Trophoblast cell (in vitro differentiated cells and primary cell): ENCODE results near the gene ZNF423.

ENCODE experiments used
- DNase-seq, 2 donors: peaks; one replicate each; pipeline ENCODE4 v3.0.0-alpha.2; 2016
- H2AFZ ChIP-seq: 2 replicates; pipeline ENCODE4 v1.6.1; 2013; ENCODE audit warnings: low read length, moderate library complexity, mild to moderate bottlenecking; ENCODE audit not compliant: insufficient read depth, poor library complexity
- H2AK5ac ChIP-seq: 2 replicates; pipeline ENCODE4 v1.6.1; 2013; ENCODE audit warnings: mild to moderate bottlenecking, low read length
- H2BK120ac ChIP-seq: 2 replicates; pipeline ENCODE4 v1.6.1; 2013; ENCODE audit warnings: low read length, mild to moderate bottlenecking, moderate library complexity; ENCODE audit not compliant: insufficient read depth, poor library complexity
- H2BK12ac ChIP-seq: 2 replicates; pipeline ENCODE4 v1.6.1; 2013; ENCODE audit warnings: mild to moderate bottlenecking, low read length, moderate library complexity
- H2BK5ac ChIP-seq: 2 replicates; pipeline ENCODE4 v1.6.1; 2013; ENCODE audit warnings: low read length, low read depth, moderate library complexity, mild to moderate bottlenecking; ENCODE audit not compliant: poor library complexity
- H3K14ac ChIP-seq: 2 replicates; pipeline ENCODE4 v1.6.1; 2013; ENCODE audit warnings: mild to moderate bottlenecking, low read length
- H3K18ac ChIP-seq: 2 replicates; pipeline ENCODE4 v1.6.1; 2013; ENCODE audit warnings: mild to moderate bottlenecking, low read length
- H3K23ac ChIP-seq: 2 replicates; pipeline ENCODE4 v1.6.1; 2013; ENCODE audit warnings: low read length
- H3K27ac ChIP-seq: 2 replicates; pipeline ENCODE4 v1.5.1; 2013; ENCODE audit warnings: low read depth, mild to moderate bottlenecking, inconsistent platforms, low read length, moderate library complexity
- H3K27me3 ChIP-seq: 2 replicates; pipeline ENCODE4 v1.6.1; 2013; ENCODE audit warnings: inconsistent platforms, mild to moderate bottlenecking, low read length, moderate library complexity; ENCODE audit not compliant: insufficient read depth
- H3K36me3 ChIP-seq, 2 experiments: 1 replicate in 1 of 2; 2 replicates in 1 of 2; pipeline ENCODE4 v1.6.1; 2013; ENCODE audit warnings: low read length in 2 of 2, mild to moderate bottlenecking in 2 of 2, moderate library complexity in 1 of 2; ENCODE audit not compliant: insufficient read depth in 2 of 2, control insufficient read depth in 1 of 2
- H3K4ac ChIP-seq: 2 replicates; pipeline ENCODE4 v1.6.1; 2013; ENCODE audit warnings: low read depth, mild to moderate bottlenecking, low read length, moderate library complexity
- H3K4me1 ChIP-seq, 2 experiments: 1 replicate in 1 of 2; 2 replicates in 1 of 2; pipeline ENCODE4 v1.6.1; 2013; ENCODE audit warnings: low read length in 2 of 2, mild to moderate bottlenecking in 2 of 2, moderate library complexity in 1 of 2; ENCODE audit not compliant: insufficient read depth in 2 of 2, control insufficient read depth in 1 of 2
- H3K4me2 ChIP-seq: 2 replicates; pipeline ENCODE4 v1.6.1; 2013; ENCODE audit warnings: inconsistent platforms, mild to moderate bottlenecking, low read length, moderate library complexity
- H3K4me3 ChIP-seq: 2 replicates; pipeline ENCODE4 v1.5.1; 2013; ENCODE audit warnings: mild to moderate bottlenecking, low read depth, low read length, inconsistent platforms
- H3K79me1 ChIP-seq: one replicate; pipeline ENCODE4 v1.6.1; 2013; ENCODE audit warnings: low read length
- H3K79me2 ChIP-seq: 2 replicates; pipeline ENCODE4 v1.6.1; 2013; ENCODE audit warnings: low read length, mild to moderate bottlenecking; ENCODE audit not compliant: control insufficient read depth, insufficient read depth, poor library complexity
- H3K9ac ChIP-seq: 2 replicates; pipeline ENCODE4 v1.6.1; 2013; ENCODE audit warnings: mild to moderate bottlenecking, low read length
- H3K9me3 ChIP-seq: 2 replicates; pipeline ENCODE4 v1.6.1; 2013; ENCODE audit warnings: low read depth, mild to moderate bottlenecking, control low read depth, inconsistent platforms, low read length; ENCODE audit not compliant: insufficient read depth
- H4K12ac ChIP-seq: 2 replicates; pipeline ENCODE4 v1.6.1; 2013; ENCODE audit warnings: low read depth, mild to moderate bottlenecking, low read length, moderate library complexity
- H4K8ac ChIP-seq: 2 replicates; pipeline ENCODE4 v1.6.1; 2013; ENCODE audit warnings: low read depth, mild to moderate bottlenecking, low read length, moderate library complexity
- H4K91ac ChIP-seq: one replicate; pipeline ENCODE4 v1.6.1; 2013; ENCODE audit warnings: low read depth, mild to moderate bottlenecking, low read length, moderate library complexity
- WGBS: extraction: QIAGEN DNeasy Blood & Tissue Kit; methylation state at CpG from one replicate; pipeline ENCODE4 v1.1.7; 2013; ENCODE audit warnings: missing lambda C conversion rate; ENCODE audit not compliant: insufficient read length, insufficient coverage; ENCODE audit errors: extremely low coverage; 5-methylcytosine and 5-hydroxymethylcytosine counted together

Gene ZNF423

GRCh38 chr16:49473773-49474172 is 382.1 kb downstream of the ZNF423 start:
- H2BK120ac ChIP-seq: no peak overlapping the region
- no peak overlapping the region for H3K14ac ChIP-seq
- H3K27me3 ChIP-seq: no peaks in the 10 kb centered on the region
- H2AK5ac ChIP-seq: no peak overlapping the region
- H2AFZ ChIP-seq: no peak overlapping the region
- no peak overlapping the region for H2BK5ac ChIP-seq
- no peak overlapping the region for H4K91ac ChIP-seq
- no peak overlapping the region for H3K4me3 ChIP-seq
- H3K4me1 ChIP-seq: no peaks in the 10 kb centered on the region
- H3K79me2 ChIP-seq: no peaks in the 10 kb centered on the region
- no peak overlapping the region for H3K9ac ChIP-seq
- DNase-seq: no peak
- no peak overlapping the region for H4K8ac ChIP-seq
- peaks cover 2% of the 10 kb centered on the region for H3K9me3 ChIP-seq
- no peak overlapping the region for H3K27ac ChIP-seq
- no peaks in the 10 kb centered on the region for H3K79me1 ChIP-seq
- H3K4me2 ChIP-seq: no peak overlapping the region
- WGBS: no CpG with 5 or more reads among the region's 5 CpGs
- no peak overlapping the region for H3K18ac ChIP-seq
- no peak overlapping the region for H3K23ac ChIP-seq
- no peak overlapping the region for H4K12ac ChIP-seq
- no peaks in the 10 kb centered on the region for H3K36me3 ChIP-seq
- H3K4ac ChIP-seq: no peak overlapping the region
- no peak overlapping the region for H2BK12ac ChIP-seq

GRCh38 chr16:49473131-49473530 is 382.8 kb downstream of the ZNF423 start:
- no peak overlapping the region for H3K23ac ChIP-seq
- WGBS: no CpG with 5 or more reads among the region's 5 CpGs
- no peak overlapping the region for H2BK120ac ChIP-seq
- no peaks in the 10 kb centered on the region for H3K4me1 ChIP-seq
- no peak overlapping the region for H3K14ac ChIP-seq
- H2BK5ac ChIP-seq: no peak overlapping the region
- no peak overlapping the region for H4K12ac ChIP-seq
- H3K4me3 ChIP-seq: no peak overlapping the region
- no peaks in the 10 kb centered on the region for H3K79me1 ChIP-seq
- H2AFZ ChIP-seq: no peak overlapping the region
- no peak overlapping the region for H2AK5ac ChIP-seq
- H3K9ac ChIP-seq: no peak overlapping the region
- H3K79me2 ChIP-seq: no peaks in the 10 kb centered on the region
- no peaks in the 10 kb centered on the region for H3K36me3 ChIP-seq
- H3K18ac ChIP-seq: no peak overlapping the region
- peaks cover 2% of the 10 kb centered on the region for H3K9me3 ChIP-seq
- H3K27ac ChIP-seq: no peak overlapping the region
- no peak overlapping the region for H3K4me2 ChIP-seq
- no peak for DNase-seq
- no peak overlapping the region for H3K4ac ChIP-seq
- no peak overlapping the region for H2BK12ac ChIP-seq
- no peaks in the 10 kb centered on the region for H3K27me3 ChIP-seq
- H4K91ac ChIP-seq: no peak overlapping the region
- H4K8ac ChIP-seq: no peak overlapping the region

- Histone ChIP-seq H4K12ac (no peak overlapping the region), H3K79me2 (no peaks in the 10 kb centered on the region), H3K18ac (no peak overlapping the region), H3K27me3 (no peaks in the 10 kb centered on the region), H2BK5ac (no peak overlapping the region), H3K27ac (no peak overlapping the region), H2BK120ac (no peak overlapping the region), H4K8ac (no peak overlapping the region), H3K23ac (no peak overlapping the region), H2AFZ (no peak overlapping the region), H3K4ac (no peak overlapping the region), H3K9ac (no peak overlapping the region), H4K91ac (no peak overlapping the region), H3K4me1 (no peaks in the 10 kb centered on the region), H2BK12ac (no peak overlapping the region), H2AK5ac (no peak overlapping the region), H3K4me2 (no peak overlapping the region), H3K4me3 (no peak overlapping the region), H3K79me1 (no peaks in the 10 kb centered on the region), H3K9me3 (peaks cover 2% of the 10 kb centered on the region), H3K36me3 (no peaks in the 10 kb centered on the region), H3K14ac (no peak overlapping the region)
- DNase-seq: no peak
- WGBS: no CpG with 5 or more reads among the region's 13 CpGs
Observed at GRCh38 chr16:49472598-49472997, 383.3 kb downstream of the ZNF423 start.

GRCh38 chr16:49471038-49471727 is 384.7 kb downstream of the ZNF423 start:
- no peaks in the 10 kb centered on the region for H3K4me1 ChIP-seq
- no peak overlapping the region for H3K23ac ChIP-seq
- DNase-seq: no peak
- H2BK12ac ChIP-seq: no peak overlapping the region
- no peak overlapping the region for H3K14ac ChIP-seq
- no peak overlapping the region for H3K27ac ChIP-seq
- no peaks in the 10 kb centered on the region for H3K36me3 ChIP-seq
- no peak overlapping the region for H4K12ac ChIP-seq
- no peak overlapping the region for H2BK120ac ChIP-seq
- H4K8ac ChIP-seq: no peak overlapping the region
- H2AK5ac ChIP-seq: no peak overlapping the region
- no peak overlapping the region for H2AFZ ChIP-seq
- no peak overlapping the region for H3K4me2 ChIP-seq
- H3K79me1 ChIP-seq: no peaks in the 10 kb centered on the region
- no CpG with 5 or more reads among the region's 11 CpGs for WGBS
- no peak overlapping the region for H3K9ac ChIP-seq
- no peaks in the 10 kb centered on the region for H3K27me3 ChIP-seq
- no peak overlapping the region for H4K91ac ChIP-seq
- peaks cover under 1% of the 10 kb centered on the region for H3K9me3 ChIP-seq
- H3K18ac ChIP-seq: no peak overlapping the region
- no peak overlapping the region for H3K4ac ChIP-seq
- H2BK5ac ChIP-seq: no peak overlapping the region
- no peak overlapping the region for H3K4me3 ChIP-seq
- no peaks in the 10 kb centered on the region for H3K79me2 ChIP-seq
